SK-N-MC (cell line): Measurements from ENCODE around the gene VSNL1.

ENCODE experiments used
- EZH2 ChIP-seq: fragments of 200-600 bp; sonication (generic); IDR thresholded peaks from one replicate; pipeline ENCODE4 v1.6.1; 2017; ENCODE audit warnings: antibody characterized with exemption
- POLR2AphosphoS5 ChIP-seq: IDR thresholded peaks from 2 replicates; pipeline ENCODE4 v1.6.1; 2012; ENCODE audit warnings: mild to moderate bottlenecking, low read depth, low read length, borderline replicate concordance

- TF ChIP-seq EZH2 (no peak), POLR2AphosphoS5 (no peak)
These were observed 3.4 kb downstream of the VSNL1 start for GRCh38 chr2:17543848-17544247.
